Measurements from ENCODE around the gene DDTL.
A peak's percentile ranks its signal among the peaks of the same experiment; 100 is the strongest.
"Not testable (repeated sequence)": the region's sequence is repeated elsewhere in the genome, so short reads cannot be mapped to it uniquely, and the experiment has no call there.

DDTL gene

DNA sequence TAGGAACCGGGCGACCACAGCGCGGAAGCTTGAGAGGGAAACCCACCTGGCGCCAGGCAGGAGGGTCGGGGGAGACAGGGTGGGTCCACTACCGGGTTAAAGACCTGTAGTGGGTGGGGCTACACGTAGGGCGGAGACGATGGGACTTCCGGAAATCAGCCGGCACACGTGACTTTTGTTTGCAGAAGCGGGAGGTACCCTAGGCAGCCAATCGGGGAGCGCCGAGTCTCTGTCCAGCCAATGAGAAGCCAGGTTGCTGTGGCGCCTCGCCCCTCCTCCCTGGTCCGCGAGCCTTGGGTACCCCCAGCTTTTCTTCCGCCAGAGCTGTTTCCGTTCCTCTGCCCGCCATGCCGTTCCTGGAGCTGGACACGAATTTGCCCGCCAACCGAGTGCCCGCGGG lies at the start of gene DDTL:
Gene DDTL (plus strand): TSS at position 321 of the 400 bp plus-strand sequence. CDS start 27 bp downstream, at position 348.
- DNase-seq = not testable (repeated sequence)

DNA sequence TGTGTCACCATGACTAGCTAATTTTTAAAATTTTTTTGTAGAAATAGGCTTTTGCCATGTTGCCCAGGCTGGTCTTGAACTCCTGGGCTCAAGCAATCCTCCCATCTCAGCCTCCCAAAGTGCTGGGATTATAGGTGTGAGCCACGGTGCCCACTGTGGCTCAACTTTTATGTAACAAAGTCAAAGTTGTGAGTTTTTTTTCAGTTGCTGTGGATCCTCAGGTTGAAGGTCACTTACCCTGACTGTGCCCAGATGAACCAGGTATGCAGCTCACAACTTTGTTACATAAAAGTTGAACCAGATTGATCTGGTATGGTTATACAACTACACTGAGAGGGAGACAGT lies 46.4 kb upstream of the DDTL start:
- not testable (repeated sequence) for DNase-seq

DNA sequence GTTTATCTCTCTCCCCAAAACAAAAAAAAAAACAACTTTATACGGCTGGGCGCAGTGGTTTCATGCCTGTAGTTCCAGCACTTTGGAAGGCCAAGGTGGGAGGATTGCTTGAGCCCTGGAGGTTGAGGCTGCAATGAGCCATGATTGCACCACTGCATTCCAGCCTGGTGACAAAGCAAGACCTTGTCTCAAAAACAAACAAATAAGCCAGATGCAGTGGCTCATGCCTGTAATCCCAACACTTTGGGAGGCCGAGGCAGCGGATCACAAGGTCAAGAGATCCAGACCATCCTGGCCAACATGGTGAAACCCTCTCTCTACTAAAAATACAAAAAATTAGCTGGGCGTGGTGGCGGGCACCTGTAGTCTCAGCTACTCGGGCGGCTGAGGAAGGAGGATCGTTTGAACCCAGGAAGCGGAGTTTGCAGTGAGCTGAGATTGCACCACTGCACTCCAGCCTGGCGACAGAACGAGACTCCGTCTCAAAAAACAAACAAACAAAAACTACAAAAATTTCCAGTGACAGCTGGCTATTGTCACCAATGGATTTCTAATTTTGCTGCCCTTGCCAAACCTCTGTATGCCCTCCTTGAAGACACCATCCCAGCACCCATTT lies 45.0 kb upstream of the DDTL start:
- DNase-seq = not testable (repeated sequence)

DNA sequence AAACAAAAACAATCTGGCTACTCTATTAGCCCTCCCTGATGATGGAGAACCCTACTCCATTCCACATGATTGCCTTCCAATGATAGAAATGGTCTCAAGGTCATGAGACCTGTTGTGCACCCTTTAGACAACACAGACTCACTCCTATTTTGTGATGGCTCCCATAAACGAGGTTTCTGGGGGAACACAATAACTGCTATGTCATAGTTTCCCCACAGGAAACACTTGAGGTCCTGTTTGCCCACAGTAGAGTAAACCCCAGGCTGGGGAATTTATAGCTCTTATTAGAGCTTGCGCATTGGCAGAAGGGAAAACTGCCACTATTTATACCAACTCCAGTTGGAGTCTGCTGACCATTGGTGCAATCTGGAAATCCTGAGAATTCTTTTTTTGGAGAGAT lies 43.8 kb upstream of the DDTL start:
- DNase-seq = no peak

DNA sequence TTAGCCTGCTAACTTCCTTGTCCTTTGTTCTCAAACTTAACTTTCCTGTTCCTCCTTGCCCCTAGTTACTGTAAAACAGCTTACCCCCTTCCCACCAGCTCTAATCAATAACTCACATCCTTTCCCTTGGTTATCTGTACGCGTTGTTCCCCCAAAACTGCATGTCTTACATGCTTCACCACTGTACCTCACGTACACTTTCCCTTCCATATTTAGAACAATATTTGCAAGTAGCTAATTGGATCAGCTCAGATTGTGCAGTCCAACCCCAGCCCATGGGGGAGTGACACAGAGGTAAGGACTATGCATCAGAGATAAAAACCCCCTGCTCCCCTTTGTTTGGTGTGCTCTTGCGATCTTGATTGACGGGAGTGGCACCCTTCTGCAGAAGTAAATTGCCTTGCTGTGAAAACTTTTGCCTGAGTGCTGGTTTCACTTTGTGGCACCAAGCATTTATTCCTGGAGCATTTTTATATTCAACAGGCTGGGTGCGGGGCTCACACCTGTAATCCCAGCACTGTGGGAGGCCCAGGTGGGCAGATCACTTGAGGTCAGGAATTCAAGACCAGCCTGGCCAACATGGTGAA lies 41.6 kb upstream of the DDTL start:
- DNase-seq = no peak

DNA sequence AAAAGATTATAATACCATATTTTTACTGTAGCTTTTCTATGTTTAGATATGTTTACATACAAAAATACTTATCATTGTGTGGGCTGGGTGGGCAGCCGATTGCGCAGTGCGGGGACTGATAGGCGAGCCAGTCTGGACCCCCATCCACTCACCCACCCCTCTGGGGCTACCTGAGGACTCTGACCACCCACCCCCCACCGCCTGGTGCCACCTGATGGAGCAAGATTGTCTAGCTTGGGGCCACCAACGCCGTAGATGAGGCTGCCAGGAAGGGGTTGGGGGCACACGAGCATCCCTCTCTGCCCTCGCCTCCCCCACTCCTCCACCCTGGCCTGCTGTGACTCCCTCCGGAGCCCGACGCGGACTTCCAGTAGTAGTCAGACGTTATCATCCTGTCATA lies 40.1 kb upstream of the DDTL start:
- DNase-seq = no peak

DNA sequence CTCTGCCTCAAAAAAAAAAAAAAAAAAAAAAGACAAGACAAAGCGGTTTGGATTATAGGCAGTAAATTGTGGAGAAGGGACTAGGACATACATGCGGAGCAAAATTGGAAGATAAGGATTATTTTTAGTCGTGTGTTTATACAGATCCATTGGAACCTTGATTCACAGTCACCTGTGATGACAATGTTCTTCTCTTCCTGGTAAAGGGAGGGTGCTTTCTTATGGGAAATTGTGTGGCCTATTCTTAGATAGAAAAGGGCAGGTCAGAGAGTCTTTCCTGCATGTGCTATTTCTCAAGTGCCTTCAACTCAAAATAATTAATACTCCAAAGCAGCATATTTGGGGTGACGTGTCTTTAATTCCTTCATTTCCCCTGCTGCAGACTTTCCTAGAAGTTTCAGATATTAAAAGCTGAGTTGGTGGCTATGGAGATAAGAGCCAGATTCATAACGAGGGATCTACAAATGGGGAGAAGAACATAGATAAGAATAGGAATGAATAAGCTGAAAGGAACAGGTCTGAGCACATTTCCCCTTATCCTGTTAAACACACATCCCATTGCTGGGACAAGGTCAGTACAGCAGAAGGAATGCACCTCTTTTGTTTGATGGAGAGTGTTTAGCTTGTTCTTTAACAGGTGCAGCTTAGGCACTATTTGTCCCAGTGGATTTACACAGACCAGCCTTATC lies 28.2 kb upstream of the DDTL start:
- no peak for DNase-seq

DNA sequence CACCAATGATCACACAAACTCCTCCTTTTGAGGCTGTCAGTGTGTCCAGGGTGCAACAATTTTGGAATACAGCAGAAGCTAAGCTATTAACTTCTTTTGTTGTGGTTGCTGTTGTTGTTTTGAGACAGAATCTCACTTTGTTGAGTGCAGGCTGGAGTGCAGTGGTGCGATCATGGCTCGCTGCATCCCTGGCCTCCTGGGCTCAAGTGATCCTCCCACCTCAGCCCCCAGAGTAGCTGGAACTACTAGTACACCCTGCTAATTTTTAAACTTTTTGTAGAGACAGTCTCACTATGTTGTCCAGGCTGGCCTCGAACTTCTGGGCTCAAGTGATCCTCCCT lies 27.7 kb upstream of the DDTL start:
- no peak for DNase-seq

DNA sequence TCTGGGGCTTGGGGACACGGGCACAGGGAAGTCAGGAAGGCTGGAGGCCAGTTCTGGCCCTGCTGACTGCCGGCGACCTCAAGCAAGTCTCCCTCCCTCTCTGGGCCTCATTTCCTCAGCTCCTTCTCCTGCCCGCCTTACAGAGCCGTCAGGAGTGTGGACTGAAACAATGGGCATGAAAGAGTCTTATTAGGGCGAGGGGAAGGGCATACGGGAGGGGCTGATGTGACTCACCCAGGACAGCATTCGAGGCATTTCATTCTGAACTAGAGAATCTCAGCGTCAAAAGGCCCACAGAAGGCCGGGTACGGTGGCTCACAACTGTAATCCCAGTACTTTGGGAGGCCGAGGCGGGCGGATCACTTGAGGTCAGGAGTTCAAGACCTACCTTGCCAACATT lies 26.5 kb upstream of the DDTL start:
- not testable (repeated sequence) for DNase-seq

DNA sequence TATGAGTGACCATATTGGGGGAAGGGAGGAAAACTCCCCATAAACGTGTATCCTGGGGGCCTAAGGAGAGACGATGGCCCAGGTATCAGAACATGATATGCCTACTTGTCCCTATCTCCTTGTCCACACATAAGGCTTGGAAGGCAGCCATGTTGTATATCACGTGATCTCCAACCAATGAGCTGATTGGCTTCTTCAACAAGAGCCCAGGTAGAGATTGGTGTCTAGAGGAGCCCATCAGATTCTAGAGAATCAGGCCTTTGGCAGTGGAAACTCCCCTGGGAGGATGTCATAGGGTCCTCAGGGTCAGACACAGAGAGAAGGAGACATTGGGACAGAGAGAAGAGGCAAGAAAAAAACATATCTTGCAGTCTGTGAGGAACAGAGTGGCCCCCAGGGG lies 19.3 kb upstream of the DDTL start:
- not testable (repeated sequence) for DNase-seq

DNA sequence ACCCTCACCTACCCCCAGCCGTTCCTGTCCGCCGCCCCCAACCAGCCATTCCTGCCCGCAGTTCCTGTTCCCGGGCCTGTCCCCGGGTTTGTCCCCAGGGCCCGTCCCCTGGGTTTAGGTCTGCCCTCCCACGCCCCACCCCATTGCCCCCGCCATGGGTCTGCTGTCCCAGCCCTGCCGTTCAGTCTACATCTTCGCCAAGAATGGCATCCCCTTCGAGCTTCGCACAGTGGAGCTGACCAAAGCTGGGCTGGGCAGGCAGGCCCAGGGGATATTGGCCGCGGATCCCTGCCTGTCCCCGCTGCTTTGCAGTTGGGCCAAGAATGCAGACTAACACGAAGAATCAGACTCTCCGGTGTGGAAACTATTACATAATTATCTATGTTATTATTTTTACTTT lies 16.9 kb upstream of the DDTL start:
- DNase-seq = not testable (repeated sequence)

DNA sequence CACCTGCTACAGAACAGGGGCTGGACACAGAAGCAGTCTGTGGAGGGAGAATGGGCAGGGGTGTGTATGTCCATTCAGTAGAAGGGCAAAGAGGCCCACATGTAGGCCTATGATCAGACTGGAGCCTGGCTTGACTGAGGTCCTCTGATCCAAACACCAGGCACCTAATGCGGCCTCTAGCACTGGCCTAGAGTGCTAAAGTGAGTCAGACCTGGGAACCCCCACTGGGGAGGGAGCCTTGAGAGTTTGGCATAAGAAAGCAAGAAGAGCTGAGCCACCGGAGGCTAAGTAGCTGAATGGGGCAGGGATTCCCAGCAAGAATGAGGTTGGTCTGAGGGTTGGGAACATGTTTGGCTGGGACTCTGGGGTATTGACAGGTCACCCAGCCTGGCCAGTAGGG lies 15.3 kb upstream of the DDTL start:
- not testable (repeated sequence) for DNase-seq

DNA sequence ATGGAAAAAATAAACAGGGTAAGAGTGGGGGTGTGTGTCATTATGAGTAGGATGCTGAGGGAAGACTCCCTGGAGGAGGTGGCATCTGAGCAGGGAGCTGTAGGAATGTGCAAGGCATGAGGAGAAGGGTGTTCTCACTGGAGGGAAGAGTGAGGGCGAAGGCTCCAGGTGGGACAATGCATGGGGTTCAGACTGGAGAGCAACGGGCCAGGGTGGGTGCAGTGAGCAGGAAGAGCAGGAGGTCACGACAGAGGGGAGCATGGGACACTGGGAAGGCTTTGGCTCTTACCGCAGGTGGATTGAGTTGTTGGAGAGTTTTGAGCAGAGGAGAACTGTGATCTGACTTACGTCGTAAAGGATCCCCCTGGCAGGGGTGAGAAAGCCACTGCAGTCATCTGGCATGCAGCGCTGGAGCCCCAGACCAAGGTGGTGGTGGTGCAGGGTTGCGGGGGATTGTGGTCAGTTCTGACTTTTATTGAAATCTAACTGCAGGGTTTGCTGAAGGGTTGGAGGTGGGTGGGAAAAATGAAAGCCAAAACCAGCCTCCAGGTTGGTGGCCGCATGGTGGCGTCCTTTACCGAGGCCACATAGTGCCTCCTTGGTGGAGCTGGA lies 13.8 kb upstream of the DDTL start:
- not testable (repeated sequence) for DNase-seq

DNA sequence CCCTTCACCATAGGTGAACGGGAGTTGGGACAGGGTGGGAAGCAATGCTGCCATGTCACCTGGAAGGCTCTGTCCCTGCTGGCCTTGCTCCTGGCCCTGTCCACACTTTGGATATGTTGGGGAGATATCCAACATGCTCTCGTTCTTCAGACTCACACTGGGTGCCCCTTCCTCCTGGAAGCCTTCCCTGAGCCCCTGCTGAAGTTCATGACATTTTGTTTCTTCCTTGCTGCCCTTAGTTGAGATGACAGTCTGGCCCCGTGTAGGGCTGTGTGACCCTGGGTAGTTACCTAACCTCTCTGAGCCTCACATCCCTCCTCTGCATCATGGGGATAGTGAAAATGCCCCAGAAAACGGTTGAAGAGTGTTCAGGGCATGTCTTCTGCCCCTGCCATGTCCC lies 13.2 kb upstream of the DDTL start:
- not testable (repeated sequence) for DNase-seq

DNA sequence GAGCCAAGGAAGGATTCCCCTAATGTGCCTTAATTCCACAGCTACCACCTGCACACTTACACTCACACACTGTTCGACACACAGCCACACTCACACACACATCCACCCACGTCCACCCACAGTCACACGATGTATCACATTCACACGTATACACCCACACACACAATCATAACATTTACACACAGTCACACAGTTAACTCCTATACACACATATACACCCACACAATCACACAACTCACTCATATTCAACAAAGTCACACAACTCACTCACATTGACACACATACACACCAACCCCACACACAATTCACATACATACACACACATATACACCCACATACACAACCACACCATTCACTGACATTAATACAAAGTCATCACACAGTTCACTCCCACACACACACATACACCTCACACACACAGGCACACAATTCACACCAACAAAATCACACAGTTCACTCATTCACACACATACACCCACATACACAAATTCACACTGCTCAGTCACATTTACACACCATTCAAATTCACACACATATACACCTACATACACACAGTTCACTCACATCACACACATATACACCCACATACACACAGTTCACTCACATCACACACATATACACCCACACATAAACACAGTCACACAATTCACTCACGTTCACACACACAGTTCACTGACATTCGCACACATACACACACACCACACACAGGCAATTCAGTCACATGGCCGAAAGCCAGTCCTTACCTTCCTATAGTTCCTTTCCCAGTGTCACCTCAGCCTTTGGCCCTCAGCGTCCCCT lies 12.3 kb upstream of the DDTL start:
- DNase-seq = not testable (repeated sequence)

DNA sequence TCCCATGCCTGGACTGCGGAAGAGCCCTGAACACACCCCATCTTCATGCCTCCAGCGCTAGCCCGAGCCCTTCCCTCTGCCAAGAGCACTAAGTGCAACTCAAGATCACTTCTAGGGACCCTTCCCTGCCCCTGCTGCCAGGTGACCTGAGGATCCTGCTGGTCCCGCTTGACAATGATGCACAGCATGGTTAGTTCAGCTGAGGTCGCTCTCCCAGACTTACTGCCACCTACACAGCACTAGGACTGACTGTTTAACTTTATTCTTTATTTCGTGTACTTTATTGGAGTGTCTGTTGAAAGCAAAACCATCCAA lies 11.7 kb upstream of the DDTL start:
- DNase-seq = not testable (repeated sequence)

DNA sequence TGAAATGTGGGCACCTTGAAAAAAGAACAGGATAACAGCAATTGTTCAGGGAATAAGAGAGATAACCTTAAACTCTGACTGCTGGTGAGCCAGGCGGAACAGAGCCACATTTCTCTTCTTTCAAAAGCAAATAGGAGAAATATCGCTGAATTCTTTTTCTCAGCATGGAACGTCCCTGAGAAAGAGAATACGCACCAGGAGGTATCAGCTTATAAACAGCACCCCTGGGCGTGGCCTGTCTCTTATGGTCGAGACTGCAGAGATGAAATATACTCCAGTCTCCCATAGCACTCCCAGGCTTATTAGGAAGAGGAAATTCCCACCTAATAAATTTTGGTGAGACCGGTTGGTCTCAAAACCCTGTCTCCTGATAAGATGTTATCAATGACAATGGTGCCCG lies 10.8 kb upstream of the DDTL start:
- peak; percentile 42 for DNase-seq

DNA sequence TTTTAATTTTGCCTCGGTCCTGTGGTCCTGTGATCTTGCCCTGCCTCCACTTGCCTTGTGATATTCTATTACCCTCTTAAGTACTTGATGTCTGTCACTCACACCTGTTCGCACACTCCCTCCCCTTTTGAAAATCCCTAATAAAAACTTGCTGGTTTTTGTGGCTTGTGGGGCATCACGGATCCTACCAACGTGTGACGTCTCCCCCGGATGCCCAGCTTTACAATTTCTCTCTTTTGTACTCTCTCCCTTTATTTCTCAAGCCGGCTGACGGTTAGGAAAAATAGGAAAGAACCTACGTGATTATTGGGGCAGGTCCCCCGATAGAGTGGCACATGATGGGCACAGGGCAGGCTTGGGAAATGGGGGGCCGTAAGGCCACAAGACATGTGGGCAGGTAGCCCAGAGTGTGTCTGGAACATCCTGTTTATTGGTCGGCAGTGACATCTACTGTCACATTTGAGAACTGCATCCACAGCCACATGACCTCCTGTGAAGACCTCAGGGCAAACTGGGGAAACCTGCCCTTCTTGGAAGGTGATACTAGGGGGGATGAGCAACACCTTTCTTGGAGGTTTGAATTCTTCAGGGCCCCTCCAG lies 10.3 kb upstream of the DDTL start:
- DNase-seq = peak; percentile 79

DNA sequence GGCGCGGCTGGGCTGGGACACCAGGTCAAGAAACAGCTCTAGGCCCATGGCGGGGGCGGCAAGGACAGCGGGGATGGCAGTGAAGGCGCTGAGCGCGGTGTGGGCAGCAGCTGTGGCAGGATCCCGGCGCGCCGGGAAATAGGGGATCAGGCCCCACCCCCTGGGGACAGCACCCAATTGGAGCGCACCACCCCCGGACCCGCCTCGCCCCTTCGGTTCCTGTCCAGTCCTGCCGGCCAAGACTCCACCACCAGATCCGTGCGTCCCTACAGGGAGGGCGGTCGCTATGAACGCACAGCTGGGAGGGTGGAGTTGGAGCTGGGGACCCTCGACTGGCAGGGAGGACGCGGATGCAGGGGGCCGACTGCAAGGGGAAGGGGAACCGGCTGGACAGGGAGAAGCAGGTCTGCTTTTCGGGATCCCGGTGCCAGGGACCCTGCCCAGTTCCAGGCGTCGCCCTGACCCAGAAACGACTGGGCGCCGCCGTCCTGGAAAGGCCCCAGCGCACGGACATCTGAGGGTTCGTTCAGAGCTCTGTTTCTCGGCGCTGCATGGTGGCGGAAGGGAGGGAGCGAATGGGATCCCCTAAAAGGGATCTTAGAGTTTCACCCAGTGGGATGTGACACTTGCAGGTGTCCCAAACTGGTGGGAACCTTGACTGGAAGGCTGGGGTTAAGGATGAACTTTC lies 5.5 kb upstream of the DDTL start, which contains the start of gene GSTT2B:
Gene GSTT2B (minus strand): TSS at position 112 of the 688 bp plus-strand sequence. CDS start 64 bp downstream, at position 48.
- DNase-seq = not testable (repeated sequence)

DNA sequence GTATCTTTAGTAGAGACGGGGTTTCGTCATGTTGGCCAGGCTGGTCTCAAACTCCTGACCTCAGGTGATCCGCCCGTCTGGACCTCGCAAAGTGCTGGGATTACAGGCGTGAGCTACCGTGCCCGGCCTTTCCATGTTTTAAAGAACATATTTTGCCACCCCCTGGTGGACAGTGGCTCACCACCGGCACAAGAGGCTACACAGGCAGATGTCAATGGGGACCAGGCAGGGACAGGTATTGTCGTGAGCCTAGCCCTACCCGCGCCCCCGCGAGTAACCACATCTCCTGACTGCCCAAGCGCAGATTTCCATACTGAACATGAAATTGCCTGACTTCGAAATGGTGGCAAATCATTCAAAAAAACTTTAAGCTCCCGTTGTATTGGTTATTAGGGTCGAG lies 594 bp upstream of the DDTL start:
- not testable (repeated sequence) for DNase-seq

DNA sequence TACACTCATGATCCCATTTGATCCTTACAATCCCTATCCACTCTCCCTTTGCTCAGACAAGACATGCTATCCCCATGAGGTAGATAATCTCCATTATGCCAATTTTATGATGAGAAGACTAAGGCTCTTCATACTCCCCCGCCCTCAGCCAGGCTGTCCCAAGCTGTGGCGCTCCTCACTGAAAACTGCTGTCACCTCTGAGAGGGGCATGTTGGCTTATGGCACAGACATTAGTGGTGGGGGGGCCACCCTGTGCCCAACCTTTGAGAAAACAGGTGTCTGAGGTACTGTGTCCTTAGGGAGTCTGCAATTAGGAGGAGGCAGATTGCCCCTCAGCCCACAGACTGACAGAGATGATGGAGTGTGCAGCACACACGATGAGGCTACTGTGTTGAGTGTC lies 2.4 kb downstream of the DDTL start:
- DNase-seq = no peak

DNA sequence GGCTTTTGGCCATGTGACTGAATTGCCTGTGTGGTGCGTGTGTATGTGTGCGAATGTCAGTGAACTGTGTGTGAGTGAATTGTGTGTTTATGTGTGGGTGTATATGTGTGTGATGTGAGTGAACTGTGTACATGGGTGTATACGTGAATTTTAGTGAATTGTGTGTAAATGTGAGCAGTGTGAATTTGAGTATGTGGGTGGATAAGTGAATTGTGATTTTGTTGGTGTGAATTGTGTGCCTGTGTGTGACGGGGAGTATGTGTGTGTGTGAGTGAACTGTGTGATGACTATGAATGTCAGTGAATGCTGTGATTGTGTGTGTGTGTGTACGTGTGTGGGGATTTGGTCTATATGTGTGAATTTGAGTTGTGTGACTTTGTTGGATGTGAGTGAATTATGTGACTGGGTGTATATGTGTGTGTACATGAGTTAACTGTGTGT lies 3.5 kb downstream of the DDTL start:
- no peak for DNase-seq

Measured in NCI-H82 (cell line).